Coronary artery (tissue), 2 donors: ENCODE results near the gene SLC38A7.

Experiments
- DNase-seq: peaks from one replicate; pipeline ENCODE4 v3.0.0-alpha.2; 2017; ENCODE audit warnings: low spot score
- H3K27ac ChIP-seq, 2 donors: fragments of 200-600 bp; sonication (generic); one replicate each; pipeline ENCODE4 v1.5.1; 2016 to 2019
- H3K4me3 ChIP-seq: fragments of 200-600 bp; sonication (generic); 2 replicates; pipeline ENCODE4 v1.5.1; 2016; ENCODE audit warnings: mild to moderate bottlenecking, moderate library complexity
- TF ChIP-seq, protein P1 (sequence below): fragments of 200-600 bp; sonication (generic); IDR thresholded peaks from one replicate; pipeline ENCODE4 v1.5.1; 2019; ENCODE audit warnings: antibody characterized with exemption

The SLC38A7 gene

DNA sequence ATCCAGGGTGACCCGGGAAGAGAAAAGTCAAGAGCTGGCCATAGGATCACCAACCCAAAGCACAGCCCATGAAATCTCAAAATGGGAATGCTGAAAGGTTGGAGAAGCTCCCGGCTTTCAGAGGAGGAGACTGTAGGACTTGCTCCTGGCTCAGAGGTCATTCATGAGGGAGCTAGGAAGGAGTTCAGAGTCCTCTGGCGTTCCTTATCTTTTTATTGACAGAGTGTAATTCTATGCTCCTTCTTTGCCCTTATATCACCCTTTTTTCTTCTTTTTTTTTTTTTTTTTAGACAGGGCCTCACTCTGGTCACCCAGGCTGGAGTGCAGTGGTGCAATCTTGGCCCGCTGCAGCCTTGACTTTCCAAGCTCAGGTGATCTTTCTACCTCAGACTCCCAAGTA, 27.7 kb downstream of the SLC38A7 start:
- TF ChIP-seq, protein P1, sequence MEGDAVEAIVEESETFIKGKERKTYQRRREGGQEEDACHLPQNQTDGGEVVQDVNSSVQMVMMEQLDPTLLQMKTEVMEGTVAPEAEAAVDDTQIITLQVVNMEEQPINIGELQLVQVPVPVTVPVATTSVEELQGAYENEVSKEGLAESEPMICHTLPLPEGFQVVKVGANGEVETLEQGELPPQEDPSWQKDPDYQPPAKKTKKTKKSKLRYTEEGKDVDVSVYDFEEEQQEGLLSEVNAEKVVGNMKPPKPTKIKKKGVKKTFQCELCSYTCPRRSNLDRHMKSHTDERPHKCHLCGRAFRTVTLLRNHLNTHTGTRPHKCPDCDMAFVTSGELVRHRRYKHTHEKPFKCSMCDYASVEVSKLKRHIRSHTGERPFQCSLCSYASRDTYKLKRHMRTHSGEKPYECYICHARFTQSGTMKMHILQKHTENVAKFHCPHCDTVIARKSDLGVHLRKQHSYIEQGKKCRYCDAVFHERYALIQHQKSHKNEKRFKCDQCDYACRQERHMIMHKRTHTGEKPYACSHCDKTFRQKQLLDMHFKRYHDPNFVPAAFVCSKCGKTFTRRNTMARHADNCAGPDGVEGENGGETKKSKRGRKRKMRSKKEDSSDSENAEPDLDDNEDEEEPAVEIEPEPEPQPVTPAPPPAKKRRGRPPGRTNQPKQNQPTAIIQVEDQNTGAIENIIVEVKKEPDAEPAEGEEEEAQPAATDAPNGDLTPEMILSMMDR = no peak
- no peak for DNase-seq
- no peak overlapping the region for H3K4me3 ChIP-seq
- H3K27ac ChIP-seq = no peak overlapping the region

DNA sequence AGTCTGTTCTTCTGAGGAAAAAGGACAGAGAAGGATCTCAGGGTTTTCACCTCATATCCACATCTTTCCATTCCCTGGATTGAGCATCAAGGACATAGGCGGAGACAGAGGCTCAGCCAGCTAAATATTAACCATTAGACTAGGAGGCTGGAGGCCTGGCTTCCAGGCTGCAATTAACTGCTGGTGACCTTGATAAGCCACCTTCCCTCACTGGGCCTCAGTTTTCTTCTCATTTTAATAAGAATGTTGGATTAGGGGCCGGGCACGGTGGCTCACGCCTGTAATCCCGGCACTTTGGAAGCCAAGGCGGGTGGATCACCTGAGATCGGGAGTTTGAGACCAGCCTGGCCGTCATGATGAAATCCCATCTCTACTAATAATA, 29.4 kb downstream of the SLC38A7 start:
- no peak for DNase-seq
- TF ChIP-seq, protein P1 = no peak
- Histone ChIP-seq H3K4me3 (no peak overlapping the region), H3K27ac (no peak overlapping the region)

DNA sequence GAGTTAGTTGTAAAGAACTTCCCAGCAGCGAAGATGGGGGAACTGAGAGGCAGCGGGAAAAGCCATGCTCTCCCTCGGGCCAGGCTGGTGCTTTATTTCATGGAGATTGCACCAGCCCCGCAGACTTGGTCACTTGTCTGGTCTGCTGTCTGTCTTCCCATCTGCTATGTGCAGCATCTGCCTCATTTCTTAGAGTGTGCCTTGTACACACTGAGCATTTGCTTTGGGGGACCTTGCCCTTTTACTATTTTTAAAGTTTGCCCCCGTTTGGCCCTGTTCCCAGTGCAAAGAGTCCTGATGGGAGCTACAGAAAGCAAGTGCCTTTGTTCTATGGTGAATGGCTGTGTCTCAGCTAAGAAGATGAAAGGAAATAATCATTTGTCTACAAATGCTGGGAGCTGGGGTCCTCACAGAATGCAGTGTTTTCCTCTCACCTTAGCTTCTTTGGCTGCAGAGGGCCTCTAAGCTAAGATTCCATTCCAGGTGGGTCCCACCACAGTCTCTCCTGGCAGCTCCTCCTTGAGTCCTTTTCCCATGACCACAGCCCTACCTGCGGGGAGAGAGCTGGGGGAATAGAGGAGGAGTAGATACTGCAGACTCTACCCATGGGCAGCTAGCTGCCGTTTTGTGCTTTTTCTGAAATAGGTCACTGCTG, 29.9 kb downstream of the SLC38A7 start:
- Histone ChIP-seq H3K4me3 (no peak overlapping the region), H3K27ac (no peak overlapping the region)
- TF ChIP-seq, protein P1 = no peak
- DNase-seq = no peak

DNA sequence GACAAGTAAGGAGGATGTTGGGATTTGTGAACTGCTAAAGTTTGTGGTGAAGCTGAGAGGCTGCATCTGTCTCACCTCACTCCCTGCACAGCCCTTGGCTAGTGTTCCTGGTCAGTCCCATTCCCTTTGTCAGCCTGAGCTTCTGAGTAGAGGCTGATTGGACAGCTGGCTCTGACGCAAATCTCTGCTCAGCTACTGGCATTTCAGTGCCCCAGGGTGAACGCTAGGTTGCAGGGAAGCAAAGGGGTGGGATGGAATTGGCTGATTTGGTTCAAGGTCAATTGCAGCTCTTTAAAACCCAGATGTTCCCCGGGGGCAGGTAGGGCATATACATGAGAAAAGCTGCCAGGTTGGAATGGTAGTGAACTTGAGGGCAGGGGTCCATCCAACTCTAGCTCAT, 31.8 kb downstream of the SLC38A7 start:
- Histone ChIP-seq H3K27ac (no peak overlapping the region), H3K4me3 (no peak overlapping the region)
- DNase-seq = no peak
- TF ChIP-seq, protein P1 = no peak

DNA sequence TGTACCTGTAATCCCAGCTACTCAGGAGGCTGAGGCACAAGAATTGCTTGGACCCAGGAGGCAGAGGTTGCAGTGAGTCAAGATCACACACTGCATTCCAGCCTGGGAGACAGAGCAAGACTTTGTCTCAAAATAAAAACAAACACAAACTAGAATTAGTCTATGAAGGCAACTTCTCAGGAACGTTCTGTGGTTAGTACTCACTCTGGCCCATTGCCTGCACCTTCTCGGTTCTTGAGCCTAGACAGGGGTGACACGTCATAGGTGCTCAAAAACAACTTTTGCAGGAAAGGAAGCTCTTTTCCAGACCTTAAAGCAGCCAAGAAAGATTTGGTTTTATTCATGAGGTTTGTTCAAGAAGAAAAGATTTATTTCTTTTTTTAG, 32.6 kb downstream of the SLC38A7 start:
- Histone ChIP-seq H3K4me3 (no peak overlapping the region), H3K27ac (no peak overlapping the region)
- TF ChIP-seq, protein P1 = no peak
- no peak for DNase-seq

DNA sequence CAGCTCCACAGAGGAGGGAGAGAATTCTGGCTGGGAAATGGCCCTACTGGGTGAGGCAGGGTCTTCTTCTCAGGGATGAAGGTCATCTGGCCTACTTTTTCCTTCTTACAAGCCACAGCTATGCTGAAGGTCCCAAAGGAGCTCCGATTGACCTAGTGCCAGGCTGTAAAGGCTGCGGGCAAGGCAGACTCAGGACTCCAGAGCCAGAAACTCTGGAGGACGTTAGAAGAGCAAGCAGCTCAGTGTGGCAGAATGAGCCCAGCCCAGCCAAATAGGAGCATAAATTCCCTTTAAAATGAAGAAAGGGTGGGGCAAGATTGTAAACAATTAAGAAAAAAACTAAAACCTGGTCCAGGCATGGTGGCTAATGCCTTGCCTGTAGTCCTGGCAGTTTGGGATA, 34.9 kb downstream of the SLC38A7 start:
- no peak overlapping the region for H3K4me3 ChIP-seq
- no peak for DNase-seq
- TF ChIP-seq, protein P1 = no peak
- no peak overlapping the region for H3K27ac ChIP-seq

DNA sequence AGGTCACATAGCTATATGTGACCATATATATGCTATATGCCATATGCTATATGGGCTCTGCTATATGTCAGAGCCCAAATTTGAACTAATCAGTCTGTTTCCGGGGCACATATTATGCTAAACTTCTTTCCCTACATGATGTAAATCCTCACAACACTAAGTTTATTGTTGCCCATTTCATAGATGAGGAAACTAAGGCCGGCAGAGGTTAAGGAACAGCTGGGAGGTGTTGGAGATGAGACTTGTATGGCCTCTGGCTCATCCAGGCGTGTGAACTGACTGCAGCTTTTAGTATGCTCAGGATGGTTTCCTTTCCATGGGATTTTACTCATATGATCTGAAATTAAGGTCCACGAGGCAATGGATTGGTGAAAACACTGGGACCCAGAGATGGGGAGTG, 37.5 kb downstream of the SLC38A7 start:
- no peak overlapping the region for H3K4me3 ChIP-seq
- H3K27ac ChIP-seq = no peak overlapping the region
- TF ChIP-seq, protein P1 = no peak
- DNase-seq = no peak
